NCI-H526 treated with DMSO at 0.1 percent for 48 hours (cell line): ENCODE measurements around the gene PIP4K2B.
A peak's percentile ranks its signal among the peaks of the same experiment; 100 is the strongest.
"Not testable (repeated sequence)": the region's sequence is repeated elsewhere in the genome, so short reads cannot be mapped to it uniquely, and the experiment has no call there.

Source experiments
- DNase-seq: peaks from one replicate; lab custom pipeline; 2025; lab: John Stamatoyannopoulos, UW

The PIP4K2B gene

GRCh38 chr17:38799501-38800236, at the start of gene PIP4K2B:
PIP4K2B (minus strand) TSS chr17:38799556; CDS start chr17:38799424, 132 bp downstream.
- peak; percentile 96 for DNase-seq

DNA sequence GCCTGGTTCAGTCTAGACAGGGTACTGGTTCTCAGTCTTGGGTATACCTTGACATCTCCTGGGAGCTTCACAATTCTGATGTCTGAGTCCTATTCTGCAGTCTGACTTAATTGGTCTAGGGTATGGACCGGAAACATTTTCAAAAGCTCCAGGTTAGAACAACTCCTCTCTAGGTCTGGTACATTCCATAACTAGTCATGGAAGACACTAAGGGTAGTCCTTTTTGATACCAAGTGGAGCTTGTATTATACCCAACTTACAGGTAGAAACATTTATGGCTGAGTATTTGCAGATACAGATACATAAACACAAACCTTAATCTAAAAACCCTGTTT, 49.2 kb upstream of the PIP4K2B start:
- no peak for DNase-seq

GRCh38 chr17:38844261-38844757, 45.0 kb upstream of the PIP4K2B start:
- DNase-seq = no peak

- DNase-seq = no peak
These were observed 26.4 kb upstream of the PIP4K2B start for GRCh38 chr17:38825762-38826247.

- DNase-seq = peak; percentile 83
These were observed 25.8 kb upstream of the PIP4K2B start, which contains the start of gene CWC25 for GRCh38 chr17:38824899-38825761. CWC25 (minus strand) TSS chr17:38825321; CDS start chr17:38825183, 138 bp downstream.

DNA sequence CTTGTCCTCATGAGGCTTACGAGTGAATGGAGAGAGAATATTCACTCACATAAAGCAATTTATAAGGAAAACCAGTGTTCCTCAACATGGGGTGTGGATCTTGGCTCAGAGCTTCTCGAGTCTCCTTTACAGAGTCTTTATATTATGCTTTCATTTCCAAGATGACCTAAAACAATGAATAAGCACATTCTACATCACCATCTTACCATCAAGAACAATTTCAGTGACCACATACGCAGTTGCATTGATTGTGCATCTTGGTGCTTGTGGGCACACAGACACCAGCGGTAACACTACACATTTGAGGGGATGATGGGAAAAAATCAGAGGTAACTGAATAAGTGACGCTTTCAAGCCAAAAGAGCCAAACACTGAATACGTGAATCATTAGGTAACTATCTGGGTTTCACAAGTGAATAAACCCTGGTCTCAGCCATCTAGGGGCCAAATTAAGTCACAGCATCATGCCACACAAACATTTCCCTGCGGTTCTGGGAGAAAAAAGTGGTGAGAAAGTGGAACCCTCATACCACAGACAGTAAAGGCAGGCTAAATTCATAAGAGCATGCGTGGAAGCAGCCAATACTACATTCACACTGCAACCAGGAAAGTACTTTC, 16.3 kb upstream of the PIP4K2B start:
- no peak for DNase-seq

- no peak for DNase-seq
These were observed 10.5 kb upstream of the PIP4K2B start for GRCh38 chr17:38809828-38810227.

- no peak for DNase-seq
These were observed 943 bp upstream of the PIP4K2B start for GRCh38 chr17:38800237-38800760.

GRCh38 chr17:38798614-38799500, 499 bp downstream of the PIP4K2B start:
- DNase-seq = peak; percentile 60

DNA sequence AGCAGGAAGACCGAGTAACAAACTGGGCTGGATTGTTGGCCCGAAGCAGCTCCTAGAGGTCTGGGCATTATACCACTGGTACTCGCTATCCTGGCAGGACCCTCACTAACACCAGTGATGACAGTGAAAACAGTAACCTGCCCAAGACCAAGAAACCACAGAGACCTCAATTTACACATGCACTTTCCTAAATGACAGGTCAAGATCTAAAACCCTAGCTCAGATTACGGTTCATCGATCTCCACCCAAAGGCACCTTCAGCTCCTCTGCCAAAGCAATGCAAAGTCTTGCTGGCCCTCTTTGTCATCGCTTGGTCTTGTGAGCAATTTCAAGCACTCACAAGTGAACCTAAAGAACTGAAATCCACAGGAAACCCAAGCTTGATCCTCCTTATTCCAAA, 1.5 kb downstream of the PIP4K2B start:
- no peak for DNase-seq

DNA sequence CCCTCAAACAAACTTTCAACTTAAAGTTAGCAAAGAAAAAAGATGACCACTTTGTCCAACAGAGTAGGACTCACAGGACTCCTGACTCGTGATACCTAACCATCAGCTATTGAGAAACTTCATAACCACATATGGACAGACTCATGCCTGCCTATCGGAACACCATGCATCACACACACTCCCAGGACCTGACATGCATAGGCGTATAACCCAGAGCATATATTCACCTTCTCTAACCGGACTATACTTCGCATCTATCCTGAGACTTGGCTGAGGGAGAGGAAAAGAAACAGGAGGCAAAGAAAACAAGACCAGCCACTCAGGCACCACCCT, 2.2 kb downstream of the PIP4K2B start:
- DNase-seq = no peak

DNA sequence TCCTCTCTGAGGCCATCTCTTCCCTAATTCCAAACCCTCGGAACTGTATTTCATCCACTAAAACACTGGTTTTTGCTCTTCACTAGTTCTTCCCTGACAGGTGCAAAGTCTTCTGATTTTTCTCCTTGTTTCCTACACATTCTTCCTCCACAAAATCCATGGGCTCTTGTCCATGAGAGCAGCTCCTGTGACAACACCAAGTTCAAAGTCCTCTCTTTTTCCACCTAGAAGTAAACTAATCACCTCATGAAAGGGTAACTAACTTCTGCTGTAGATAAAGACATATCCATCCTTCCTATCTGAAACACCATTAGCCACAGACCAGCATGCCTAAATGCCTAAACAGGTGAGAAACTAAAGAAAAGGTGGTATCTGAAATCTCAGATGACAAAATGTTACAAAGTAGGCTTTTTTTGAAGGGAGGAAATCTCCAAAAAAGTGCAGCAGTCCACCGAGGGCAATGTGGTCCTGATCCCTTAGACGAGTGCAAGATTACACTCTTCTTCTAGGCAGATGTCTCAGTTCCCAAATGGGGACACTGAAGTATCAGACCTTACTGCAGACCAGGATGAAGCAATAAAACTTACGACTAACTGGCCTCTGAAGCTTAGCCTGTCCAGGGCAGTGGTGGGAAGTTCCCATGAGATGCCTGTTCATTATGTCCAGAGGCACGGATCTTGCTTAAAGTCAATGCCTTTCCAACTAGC, 2.8 kb downstream of the PIP4K2B start:
- no peak for DNase-seq

GRCh38 chr17:38794221-38794620, 5.1 kb downstream of the PIP4K2B start:
- no peak for DNase-seq

DNA sequence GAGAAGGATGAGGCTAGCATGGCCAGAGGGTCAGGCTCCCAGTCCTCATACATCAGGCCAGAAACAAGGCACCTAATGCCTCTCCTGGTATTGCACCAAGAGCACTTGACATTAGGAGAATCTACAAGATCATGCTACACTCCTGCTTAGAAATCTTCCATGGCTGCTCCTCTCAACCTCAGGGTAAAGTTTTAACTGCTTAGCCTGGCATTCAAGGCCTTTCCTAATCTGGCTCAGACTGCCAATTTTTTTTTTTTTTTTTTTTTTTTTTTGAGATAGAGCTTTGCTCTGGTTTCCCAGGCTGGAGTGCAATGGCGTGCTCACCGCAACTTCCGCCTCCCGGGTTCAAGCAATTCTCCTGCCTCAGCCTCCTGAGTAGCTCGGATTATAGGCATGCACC, 8.2 kb downstream of the PIP4K2B start:
- DNase-seq = no peak

DNA sequence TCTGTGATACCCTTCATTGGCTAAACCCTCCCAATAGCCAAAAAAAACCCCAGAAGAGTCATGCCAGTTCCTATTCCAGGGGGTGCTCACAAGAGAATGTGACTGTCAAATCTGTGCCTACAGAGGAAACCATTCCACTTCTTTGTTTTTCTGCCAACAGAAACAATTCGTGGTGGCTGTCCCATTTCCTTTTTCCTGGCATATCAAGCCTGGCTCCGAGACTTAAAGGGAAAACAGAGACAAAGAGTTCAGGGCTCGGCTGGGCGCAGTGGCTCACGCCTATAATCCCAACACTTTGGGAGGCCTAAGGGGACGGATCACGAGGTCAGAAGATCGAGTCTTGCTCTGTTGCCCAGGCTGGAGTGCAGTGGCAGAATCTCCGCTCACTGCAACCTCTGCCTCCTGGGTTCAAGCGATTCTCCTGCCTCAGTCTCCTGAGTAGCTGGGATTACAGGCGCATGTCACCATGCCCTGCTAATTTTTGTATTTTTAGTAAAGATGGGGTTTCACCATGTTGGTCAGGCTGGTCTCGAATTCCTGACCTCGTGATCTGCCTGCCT, 9.1 kb downstream of the PIP4K2B start:
- DNase-seq = not testable (repeated sequence)

DNA sequence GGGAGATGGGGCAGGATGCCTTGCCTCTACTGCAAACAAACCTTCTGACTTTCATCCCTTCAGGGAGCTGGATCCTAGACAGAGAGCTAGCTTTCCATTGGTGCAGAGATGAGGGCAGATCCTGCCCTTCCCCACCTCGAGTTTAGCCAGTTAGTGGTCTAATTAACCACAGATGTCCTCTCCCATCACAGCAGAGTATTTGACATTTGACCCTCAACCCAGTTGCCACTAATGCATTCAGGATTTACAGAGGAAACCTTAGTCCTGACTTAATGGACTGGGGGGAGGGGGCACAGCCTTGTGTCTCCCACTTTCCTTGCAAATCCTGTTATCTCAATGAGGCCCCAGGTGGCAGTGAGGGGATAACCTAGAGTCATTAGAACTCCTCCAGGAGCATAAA, 10.2 kb downstream of the PIP4K2B start:
- no peak for DNase-seq

- DNase-seq = not testable (repeated sequence)
These were observed 11.4 kb downstream of the PIP4K2B start for GRCh38 chr17:38787999-38788398.

DNA sequence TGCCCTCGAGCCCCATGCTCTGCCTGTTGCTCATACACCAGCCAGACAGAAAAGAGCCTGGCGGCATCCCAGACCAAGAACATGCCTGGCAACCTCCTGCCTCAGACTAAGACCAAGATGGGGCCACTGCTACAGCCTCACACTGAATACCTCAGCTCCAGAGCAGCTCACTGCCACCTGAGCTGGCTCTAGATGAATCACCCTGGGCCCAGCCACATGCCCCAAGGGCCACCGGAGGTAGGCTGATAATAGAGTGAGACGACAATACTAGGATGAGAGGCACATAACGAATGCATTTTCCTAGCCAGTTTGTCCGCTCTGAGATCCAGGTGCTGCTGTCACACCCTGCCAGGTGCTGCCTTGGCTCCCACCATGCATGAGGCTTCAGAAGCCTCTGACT, 13.0 kb downstream of the PIP4K2B start:
- no peak for DNase-seq

DNA sequence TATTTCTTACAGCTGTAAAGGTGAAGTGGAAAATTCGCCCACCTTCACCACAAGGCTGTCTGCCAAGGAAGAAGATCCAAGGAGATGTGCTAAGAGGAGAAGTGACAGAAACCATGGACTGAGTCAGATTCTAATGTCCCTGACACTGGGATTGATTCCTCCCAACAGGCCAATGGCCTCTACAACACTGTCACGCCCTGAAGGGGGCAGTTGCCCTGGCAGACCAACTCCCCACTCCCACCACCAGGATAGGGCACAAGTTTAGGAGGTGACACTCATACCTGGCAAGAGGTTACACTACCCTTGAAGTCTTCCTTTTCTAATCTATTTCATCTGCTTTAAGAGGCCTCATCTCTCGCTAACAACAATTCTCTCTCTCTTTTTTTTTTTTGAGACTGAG, 16.1 kb downstream of the PIP4K2B start:
- no peak for DNase-seq
